ENCODE data around the gene CYP4F11.
"Not testable (repeated sequence)": the region's sequence is repeated elsewhere in the genome, so short reads cannot be mapped to it uniquely, and the experiment has no call there.

Gene CYP4F11

DNA sequence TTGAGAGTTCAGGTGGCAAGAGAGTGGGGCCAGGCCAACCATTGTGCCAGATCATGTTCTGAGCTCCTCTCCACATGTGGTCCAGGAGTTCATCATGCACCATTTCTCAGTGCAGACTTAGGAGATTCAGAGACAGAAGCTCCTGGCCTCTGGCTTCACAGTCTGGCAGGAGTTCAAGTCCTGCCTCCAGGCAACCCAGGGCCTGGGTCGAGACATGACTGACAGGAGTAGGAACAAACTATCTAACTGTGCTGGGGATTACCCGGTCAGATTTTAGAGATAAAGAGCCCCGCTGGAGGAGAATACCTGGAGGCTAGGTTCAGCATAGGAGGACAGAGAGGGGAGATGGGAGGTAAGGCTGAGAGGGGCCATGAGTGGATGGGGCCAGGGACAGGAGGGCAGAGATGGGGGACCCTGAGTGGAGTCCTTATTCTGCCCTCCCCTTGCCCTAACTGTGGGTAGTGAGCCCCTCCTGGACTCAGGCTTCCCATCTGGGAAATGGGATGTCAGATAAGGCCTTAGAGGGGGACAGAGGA, 906 bp upstream of the CYP4F11 start:
- no peak overlapping the region for H3K9ac ChIP-seq (ENCODE audit: insufficient read length)
- H3K4me3 ChIP-seq: no peak overlapping the region
- H3K9me3 ChIP-seq (ENCODE audit: low read depth, low read length): no peaks in the 10 kb centered on the region
- H3K27ac ChIP-seq: no peak overlapping the region
- DNase-seq (ENCODE audit: low read depth, low spot score): no peak
- H3K36me3 ChIP-seq (ENCODE audit: insufficient read depth, low read length): no peaks in the 10 kb centered on the region
- TF ChIP-seq POLR2AphosphoS5 (IDR thresholded peaks at IDR 0.05; ENCODE audit: borderline replicate concordance, low read depth, low read length) (no peak), EZH2 (IDR thresholded peaks at IDR 0.05) (no peak)

DNA sequence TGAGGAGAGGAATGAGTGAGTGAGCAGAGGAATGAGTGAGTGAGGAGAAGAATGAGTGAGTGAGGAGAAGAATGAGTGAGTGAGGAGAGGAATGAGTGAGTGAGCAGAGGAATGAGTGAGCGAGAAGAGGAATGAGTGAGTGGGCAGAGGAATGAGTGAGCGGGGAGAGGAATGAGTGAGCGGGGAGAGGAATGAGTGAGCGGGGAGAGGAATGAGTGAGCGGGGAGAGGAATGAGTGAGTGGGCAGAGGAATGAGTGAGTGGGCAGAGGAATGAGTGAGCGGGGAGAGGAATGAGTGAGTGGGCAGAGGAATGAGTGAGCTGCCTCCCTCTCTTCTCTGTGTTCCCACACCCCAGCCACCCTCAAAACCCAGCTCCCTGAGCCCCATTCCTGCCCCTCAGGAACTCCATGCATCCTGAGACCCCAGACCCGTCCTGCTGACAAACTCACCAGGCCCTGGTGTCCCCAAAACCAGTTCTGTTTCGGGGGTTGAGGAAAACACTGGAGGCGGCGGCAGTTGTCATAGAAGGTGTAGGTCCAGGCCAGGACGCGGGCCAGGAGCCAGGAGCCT, 483 bp downstream of the CYP4F11 start:
- not testable (repeated sequence) for H3K27ac ChIP-seq; H3K9ac ChIP-seq (ENCODE audit: insufficient read length); H3K4me3 ChIP-seq; H3K36me3 ChIP-seq (ENCODE audit: insufficient read depth, low read length); DNase-seq (ENCODE audit: low read depth, low spot score); H3K9me3 ChIP-seq (ENCODE audit: low read depth, low read length)

DNA sequence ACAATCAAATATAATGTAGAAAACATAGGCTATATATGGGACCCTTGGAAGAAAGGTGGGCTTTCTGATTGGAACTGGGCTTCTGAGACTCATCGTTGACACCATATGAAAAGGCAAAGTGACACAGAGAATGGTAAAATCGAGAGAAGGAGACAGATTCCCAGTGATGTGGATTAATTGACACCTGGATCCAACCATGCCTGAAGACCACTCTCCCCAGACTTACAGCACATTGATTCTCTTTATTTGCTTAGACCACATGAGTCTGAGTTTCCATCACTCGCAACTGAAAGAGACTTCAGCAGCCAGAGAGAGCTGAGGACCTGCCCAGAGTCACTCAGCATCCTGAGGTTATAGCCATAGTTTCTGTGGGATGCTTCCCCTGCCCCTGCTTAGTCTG, 6.0 kb downstream of the CYP4F11 start:
- DNase-seq (ENCODE audit: low read depth, low spot score): no peak

DNA sequence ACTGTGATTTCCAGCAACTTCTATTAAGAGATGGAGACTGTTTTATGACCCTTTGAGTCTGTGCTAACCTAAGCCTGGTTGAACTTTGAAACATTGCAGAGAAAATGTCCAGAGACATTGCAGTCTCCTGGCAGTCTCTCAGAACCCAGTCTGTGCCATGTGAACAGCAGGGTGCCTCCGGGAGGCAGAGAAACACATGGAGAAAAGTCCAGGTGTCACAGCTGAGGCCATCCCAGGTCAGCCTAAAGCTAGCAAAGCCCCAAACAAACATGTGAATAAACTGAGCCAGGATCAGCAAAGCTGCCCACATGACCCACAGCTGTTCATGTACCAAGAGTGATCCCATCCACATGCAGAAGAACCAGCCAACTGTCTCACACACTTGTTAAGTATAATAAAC, 7.8 kb downstream of the CYP4F11 start:
- TF ChIP-seq FOXP2 (optimal IDR thresholded peaks at IDR 0.05; ENCODE audit: control extremely low read depth, extremely low read length, insufficient read depth) (no peak), POLR2AphosphoS5 (IDR thresholded peaks at IDR 0.05; ENCODE audit: borderline replicate concordance, low read depth, low read length) (no peak), EZH2 (IDR thresholded peaks at IDR 0.05) (no peak)
- H3K36me3 ChIP-seq (ENCODE audit: insufficient read depth, low read length): no peaks in the 10 kb centered on the region
- no peak overlapping the region for H3K27ac ChIP-seq
- H3K4me3 ChIP-seq: no peak overlapping the region
- H3K9ac ChIP-seq (ENCODE audit: insufficient read length): no peak overlapping the region
- no peak for DNase-seq (ENCODE audit: low read depth, low spot score)
- H3K9me3 ChIP-seq (ENCODE audit: low read depth, low read length): no peaks in the 10 kb centered on the region

More for the DNA sequence above, 6.0 kb downstream of the CYP4F11 start:
- H3K27ac ChIP-seq: no peak overlapping the region
- H3K9ac ChIP-seq (ENCODE audit: insufficient read length): no peak overlapping the region
- no peaks in the 10 kb centered on the region for H3K9me3 ChIP-seq (ENCODE audit: low read depth, low read length)
- H3K4me3 ChIP-seq: no peak overlapping the region
- TF ChIP-seq FOXP2 (optimal IDR thresholded peaks at IDR 0.05; ENCODE audit: control extremely low read depth, extremely low read length, insufficient read depth): no peak
- TF ChIP-seq POLR2AphosphoS5 (IDR thresholded peaks at IDR 0.05; ENCODE audit: borderline replicate concordance, low read depth, low read length): no peak
- TF ChIP-seq EZH2 (IDR thresholded peaks at IDR 0.05): no peak
- H3K36me3 ChIP-seq (ENCODE audit: insufficient read depth, low read length): no peaks in the 10 kb centered on the region

DNA sequence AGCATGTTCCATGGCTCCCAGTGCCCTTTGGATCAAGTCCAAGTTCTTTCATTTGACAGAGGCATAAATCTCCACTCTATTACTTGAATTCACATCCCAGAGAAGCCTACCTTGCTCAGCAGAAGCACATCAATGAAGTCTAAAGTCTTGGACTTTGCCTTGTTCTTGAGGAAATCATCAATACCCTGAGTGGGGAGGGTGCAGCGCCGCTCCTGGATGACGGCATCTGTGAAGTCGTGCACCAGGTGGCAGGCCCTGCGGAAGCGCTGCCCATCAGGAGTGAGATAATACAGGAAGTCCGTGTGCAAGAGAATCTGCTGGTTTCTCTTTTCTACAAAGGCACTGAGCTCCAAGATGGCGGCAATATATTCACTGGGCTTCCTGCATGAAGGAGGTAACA, 10.6 kb downstream of the CYP4F11 start:
- H3K27ac ChIP-seq: no peak overlapping the region
- TF ChIP-seq POLR2AphosphoS5 (IDR thresholded peaks at IDR 0.05; ENCODE audit: borderline replicate concordance, low read depth, low read length) (no peak), FOXP2 (optimal IDR thresholded peaks at IDR 0.05; ENCODE audit: control extremely low read depth, extremely low read length, insufficient read depth) (no peak), EZH2 (IDR thresholded peaks at IDR 0.05) (no peak)
- no peaks in the 10 kb centered on the region for H3K36me3 ChIP-seq (ENCODE audit: insufficient read depth, low read length)
- no peak for DNase-seq (ENCODE audit: low read depth, low spot score)
- H3K9me3 ChIP-seq (ENCODE audit: low read depth, low read length): no peaks in the 10 kb centered on the region
- H3K9ac ChIP-seq (ENCODE audit: insufficient read length): no peak overlapping the region
- H3K4me3 ChIP-seq: no peak overlapping the region

DNA sequence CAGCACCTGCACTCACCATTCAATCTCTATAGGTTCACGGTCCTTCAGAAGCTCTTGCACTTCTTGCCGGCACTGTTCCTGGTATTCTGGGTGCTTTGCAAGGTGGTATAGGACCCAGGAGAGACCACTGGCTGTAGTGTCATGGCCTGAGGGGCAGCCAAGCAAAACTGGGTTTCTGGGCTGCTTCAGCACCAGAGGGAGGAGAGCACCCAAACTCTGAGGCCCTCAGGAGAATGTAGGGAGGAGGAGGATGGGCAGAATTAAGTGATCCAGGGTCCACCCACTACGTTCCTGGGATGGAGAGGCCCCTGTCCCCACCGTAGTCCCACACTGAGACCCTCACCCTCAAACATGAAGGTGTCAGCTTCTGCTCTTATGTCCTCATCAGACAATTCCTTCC, 12.3 kb downstream of the CYP4F11 start:
- Histone ChIP-seq H3K27ac (no peak overlapping the region), H3K4me3 (no peak overlapping the region), H3K9ac (ENCODE audit: insufficient read length) (no peak overlapping the region), H3K9me3 (ENCODE audit: low read depth, low read length) (no peaks in the 10 kb centered on the region), H3K36me3 (ENCODE audit: insufficient read depth, low read length) (no peaks in the 10 kb centered on the region)
- no peak for DNase-seq (ENCODE audit: low read depth, low spot score)
- no peak for TF ChIP-seq FOXP2 (optimal IDR thresholded peaks at IDR 0.05; ENCODE audit: control extremely low read depth, extremely low read length, insufficient read depth)
- TF ChIP-seq POLR2AphosphoS5 (IDR thresholded peaks at IDR 0.05; ENCODE audit: borderline replicate concordance, low read depth, low read length): no peak
- no peak for TF ChIP-seq EZH2 (IDR thresholded peaks at IDR 0.05)

DNA sequence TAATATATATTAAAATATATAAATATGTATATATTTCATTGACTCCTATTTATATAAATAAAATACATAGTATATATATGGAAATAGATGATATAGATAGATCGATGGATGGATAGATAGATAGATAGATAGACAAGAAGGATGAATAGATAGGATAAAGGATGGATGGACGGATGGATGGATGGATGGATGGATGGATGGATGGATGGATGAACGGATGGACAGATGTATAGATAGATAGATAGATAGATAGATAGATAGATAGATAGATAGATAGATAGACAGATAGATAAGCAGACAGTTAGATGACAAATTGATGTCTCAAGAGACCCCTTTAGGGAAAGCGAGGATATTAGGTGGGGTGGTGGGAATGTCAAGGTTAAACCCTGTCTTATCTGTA, 15.1 kb downstream of the CYP4F11 start:
- DNase-seq (ENCODE audit: low read depth, low spot score): no peak
- H3K9me3 ChIP-seq (ENCODE audit: low read depth, low read length): no peaks in the 10 kb centered on the region
- no peak overlapping the region for H3K9ac ChIP-seq (ENCODE audit: insufficient read length)
- no peaks in the 10 kb centered on the region for H3K36me3 ChIP-seq (ENCODE audit: insufficient read depth, low read length)
- no peak for TF ChIP-seq POLR2AphosphoS5 (IDR thresholded peaks at IDR 0.05; ENCODE audit: borderline replicate concordance, low read depth, low read length)
- TF ChIP-seq EZH2 (IDR thresholded peaks at IDR 0.05): no peak
- no peak for TF ChIP-seq FOXP2 (optimal IDR thresholded peaks at IDR 0.05; ENCODE audit: control extremely low read depth, extremely low read length, insufficient read depth)
- H3K4me3 ChIP-seq: no peak overlapping the region
- H3K27ac ChIP-seq: no peak overlapping the region

DNA sequence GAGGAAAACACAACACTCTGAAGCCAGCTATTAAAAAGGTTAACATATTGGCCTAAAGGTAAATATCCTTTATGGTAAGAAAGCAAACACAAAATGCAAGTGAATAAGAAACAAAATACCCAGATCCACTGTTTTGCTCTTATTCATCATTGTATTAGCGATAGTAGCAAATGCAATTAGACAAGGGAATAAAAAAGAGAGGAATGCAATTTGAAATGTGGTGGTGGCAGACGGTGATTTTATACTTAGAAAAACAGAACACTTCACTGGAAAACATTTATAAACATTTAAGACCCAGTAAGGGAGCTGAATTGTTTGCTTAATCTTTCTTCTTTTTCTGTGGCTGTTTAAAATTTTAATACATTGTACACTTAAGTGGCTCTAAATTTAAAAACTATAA, 19.2 kb downstream of the CYP4F11 start:
- no peaks in the 10 kb centered on the region for H3K9me3 ChIP-seq (ENCODE audit: low read depth, low read length)
- TF ChIP-seq FOXP2 (optimal IDR thresholded peaks at IDR 0.05; ENCODE audit: control extremely low read depth, extremely low read length, insufficient read depth) (no peak), EZH2 (IDR thresholded peaks at IDR 0.05) (no peak), POLR2AphosphoS5 (IDR thresholded peaks at IDR 0.05; ENCODE audit: borderline replicate concordance, low read depth, low read length) (no peak)
- H3K4me3 ChIP-seq: no peak overlapping the region
- no peaks in the 10 kb centered on the region for H3K36me3 ChIP-seq (ENCODE audit: insufficient read depth, low read length)
- H3K9ac ChIP-seq (ENCODE audit: insufficient read length): no peak overlapping the region
- H3K27ac ChIP-seq: no peak overlapping the region
- DNase-seq (ENCODE audit: low read depth, low spot score): no peak

DNA sequence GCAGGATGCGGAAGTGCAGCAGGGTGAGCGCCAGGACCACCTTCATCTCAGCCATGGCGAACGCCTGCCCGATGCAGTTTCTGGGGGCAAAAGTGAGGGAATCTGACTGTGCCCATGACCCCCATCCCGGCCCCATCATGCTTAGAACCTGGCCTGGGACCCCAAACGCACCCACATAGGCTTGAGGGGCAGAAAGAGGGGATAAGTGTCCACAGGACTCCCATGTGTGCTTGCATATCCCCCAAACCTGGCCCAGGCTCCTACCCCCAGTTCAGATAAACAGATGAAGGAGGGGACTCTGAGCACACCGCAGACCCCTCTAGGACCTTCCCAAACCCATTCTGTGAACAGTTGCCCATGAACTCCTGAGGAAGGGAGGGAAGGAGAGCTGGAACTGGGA, 20.5 kb downstream of the CYP4F11 start:
- DNase-seq (ENCODE audit: low read depth, low spot score): no peak
- H3K9me3 ChIP-seq (ENCODE audit: low read depth, low read length): no peaks in the 10 kb centered on the region
- H3K27ac ChIP-seq: no peak overlapping the region
- no peak overlapping the region for H3K4me3 ChIP-seq
- H3K9ac ChIP-seq (ENCODE audit: insufficient read length): no peak overlapping the region
- H3K36me3 ChIP-seq (ENCODE audit: insufficient read depth, low read length): no peaks in the 10 kb centered on the region
- TF ChIP-seq FOXP2 (optimal IDR thresholded peaks at IDR 0.05; ENCODE audit: control extremely low read depth, extremely low read length, insufficient read depth): no peak
- TF ChIP-seq POLR2AphosphoS5 (IDR thresholded peaks at IDR 0.05; ENCODE audit: borderline replicate concordance, low read depth, low read length): no peak
- TF ChIP-seq EZH2 (IDR thresholded peaks at IDR 0.05): no peak

Measured in SK-N-MC (cell line).